ENCODE measurements around the gene VPS41.

Gene VPS41

GRCh38 chr7:38942431-38943051 lies 33.5 kb upstream of the VPS41 start:
- no peak for DNase-seq (ENCODE audit: low read depth, low spot score)
- POLR2A ChIA-PET = no interaction called here
- CTCF ChIA-PET = no interaction called here
- H3K4me3 ChIP-seq (ENCODE audit: low read depth, low read length) = no peak overlapping the region
- TF ChIP-seq CTCF (IDR thresholded peaks at IDR 0.05; ENCODE audit: insufficient read depth, low read length, missing control alignments) = no peak

GRCh38 chr7:38940774-38941173 lies 31.8 kb upstream of the VPS41 start:
- H3K4me3 ChIP-seq (ENCODE audit: low read depth, low read length) = no peak overlapping the region
- DNase-seq (ENCODE audit: low read depth, low spot score) = no peak
- POLR2A ChIA-PET = no interaction called here
- TF ChIP-seq CTCF (IDR thresholded peaks at IDR 0.05; ENCODE audit: insufficient read depth, low read length, missing control alignments) = no peak
- CTCF ChIA-PET = interaction anchor here (1.6 kb wide), 1 partner anchor 9 kb away, joined by 5 read pairs; no protein-coding TSS in a partner anchor

GRCh38 chr7:38938589-38938988 lies 29.6 kb upstream of the VPS41 start:
- POLR2A ChIA-PET = interaction anchor here (0.6 kb wide), 1 partner anchor 9 kb away, joined by 3 read pairs; no protein-coding TSS in a partner anchor
- H3K4me3 ChIP-seq (ENCODE audit: low read depth, low read length) = no peak overlapping the region
- CTCF ChIA-PET = no interaction called here
- DNase-seq (ENCODE audit: low read depth, low spot score) = no peak
- no peak for TF ChIP-seq CTCF (IDR thresholded peaks at IDR 0.05; ENCODE audit: insufficient read depth, low read length, missing control alignments)

- TF ChIP-seq CTCF (IDR thresholded peaks at IDR 0.05; ENCODE audit: insufficient read depth, low read length, missing control alignments) = no peak
- DNase-seq (ENCODE audit: low read depth, low spot score) = no peak
- CTCF ChIA-PET = no interaction called here
- H3K4me3 ChIP-seq (ENCODE audit: low read depth, low read length) = no peak overlapping the region
- POLR2A ChIA-PET = no interaction called here
These were observed 29.1 kb upstream of the VPS41 start for GRCh38 chr7:38938001-38938485.

GRCh38 chr7:38936641-38937040 lies 27.6 kb upstream of the VPS41 start:
- ChIA-PET CTCF (no interaction called here), POLR2A (no interaction called here)
- no peak overlapping the region for H3K4me3 ChIP-seq (ENCODE audit: low read depth, low read length)
- DNase-seq (ENCODE audit: low read depth, low spot score) = no peak
- no peak for TF ChIP-seq CTCF (IDR thresholded peaks at IDR 0.05; ENCODE audit: insufficient read depth, low read length, missing control alignments)

- DNase-seq (ENCODE audit: low read depth, low spot score) = no peak
- ChIA-PET CTCF (no interaction called here), POLR2A (no interaction called here)
- H3K4me3 ChIP-seq (ENCODE audit: low read depth, low read length) = no peak overlapping the region
- no peak for TF ChIP-seq CTCF (IDR thresholded peaks at IDR 0.05; ENCODE audit: insufficient read depth, low read length, missing control alignments)
These were observed 25.5 kb upstream of the VPS41 start for GRCh38 chr7:38934536-38934935.
